ENCODE results near the gene UGT3A1.
A peak's percentile ranks its signal among the peaks of the same experiment; 100 is the strongest.

UGT3A1 gene

GRCh38 chr5:35926389-35927051, 64.7 kb downstream of the UGT3A1 start:
- H3K4me3 ChIP-seq (ENCODE audit: low read depth, low read length): no peak overlapping the region
- DNase-seq (ENCODE audit: low read depth): peak; percentile 69
- TF ChIP-seq MYC (IDR thresholded peaks at IDR 0.05; ENCODE audit: low read depth, low read length) (peak; percentile 13; the same call in 1 of the 2 replicates), POLR2A (IDR thresholded peaks at IDR 0.05; ENCODE audit: extremely low read depth, insufficient read length) (no peak), CTCF (IDR thresholded peaks at IDR 0.05; ENCODE audit: low read depth, low read length) (peak; percentile 75)

- DNase-seq (ENCODE audit: low read depth): peak; percentile 64
- TF ChIP-seq MAX (IDR thresholded peaks at IDR 0.05; ENCODE audit: low read depth, low read length) (peak; percentile 12; the same call in 1 of the 2 replicates), MYC (IDR thresholded peaks at IDR 0.05; ENCODE audit: low read depth, low read length) (no peak), CTCF (IDR thresholded peaks at IDR 0.05; ENCODE audit: low read depth, low read length) (peak; percentile 54), POLR2A (IDR thresholded peaks at IDR 0.05; ENCODE audit: extremely low read depth, insufficient read length) (no peak)
- no peak overlapping the region for H3K4me3 ChIP-seq (ENCODE audit: low read depth, low read length)
Measured at GRCh38 chr5:35924950-35925722, 66.1 kb downstream of the UGT3A1 start.

GRCh38 chr5:35924122-35924949, 66.9 kb downstream of the UGT3A1 start:
- no peak for DNase-seq (ENCODE audit: low read depth)
- no peak overlapping the region for H3K4me3 ChIP-seq (ENCODE audit: low read depth, low read length)
- no peak for TF ChIP-seq POLR2A (IDR thresholded peaks at IDR 0.05; ENCODE audit: extremely low read depth, insufficient read length)
- TF ChIP-seq MYC (IDR thresholded peaks at IDR 0.05; ENCODE audit: low read depth, low read length): no peak
- no peak for TF ChIP-seq CTCF (IDR thresholded peaks at IDR 0.05; ENCODE audit: low read depth, low read length)
- TF ChIP-seq MAX (IDR thresholded peaks at IDR 0.05; ENCODE audit: low read depth, low read length): no peak

GRCh38 chr5:35922468-35922867, 68.7 kb downstream of the UGT3A1 start:
- DNase-seq (ENCODE audit: low read depth): no peak
- TF ChIP-seq MYC (IDR thresholded peaks at IDR 0.05; ENCODE audit: low read depth, low read length) (no peak), CTCF (IDR thresholded peaks at IDR 0.05; ENCODE audit: low read depth, low read length) (no peak), POLR2A (IDR thresholded peaks at IDR 0.05; ENCODE audit: extremely low read depth, insufficient read length) (no peak), MAX (IDR thresholded peaks at IDR 0.05; ENCODE audit: low read depth, low read length) (no peak)
- H3K4me3 ChIP-seq (ENCODE audit: low read depth, low read length): no peak overlapping the region

GRCh38 chr5:35921930-35922329, 69.3 kb downstream of the UGT3A1 start:
- DNase-seq (ENCODE audit: low read depth): no peak
- no peak overlapping the region for H3K4me3 ChIP-seq (ENCODE audit: low read depth, low read length)
- TF ChIP-seq MYC (IDR thresholded peaks at IDR 0.05; ENCODE audit: low read depth, low read length) (no peak), CTCF (IDR thresholded peaks at IDR 0.05; ENCODE audit: low read depth, low read length) (no peak), POLR2A (IDR thresholded peaks at IDR 0.05; ENCODE audit: extremely low read depth, insufficient read length) (no peak), MAX (IDR thresholded peaks at IDR 0.05; ENCODE audit: low read depth, low read length) (no peak)

Measured in NB4 (cell line).